CD4-positive, alpha-beta T cell treated with Interleukin-6 for 4 hours (primary cell): Measurements from ENCODE around the gene LYPLA2.

Source experiments
- DNase-seq: peaks from one replicate; pipeline ENCODE4 v3.0.0-alpha.2; 2020; ENCODE audit warnings: mixed read lengths

LYPLA2 gene

DNA sequence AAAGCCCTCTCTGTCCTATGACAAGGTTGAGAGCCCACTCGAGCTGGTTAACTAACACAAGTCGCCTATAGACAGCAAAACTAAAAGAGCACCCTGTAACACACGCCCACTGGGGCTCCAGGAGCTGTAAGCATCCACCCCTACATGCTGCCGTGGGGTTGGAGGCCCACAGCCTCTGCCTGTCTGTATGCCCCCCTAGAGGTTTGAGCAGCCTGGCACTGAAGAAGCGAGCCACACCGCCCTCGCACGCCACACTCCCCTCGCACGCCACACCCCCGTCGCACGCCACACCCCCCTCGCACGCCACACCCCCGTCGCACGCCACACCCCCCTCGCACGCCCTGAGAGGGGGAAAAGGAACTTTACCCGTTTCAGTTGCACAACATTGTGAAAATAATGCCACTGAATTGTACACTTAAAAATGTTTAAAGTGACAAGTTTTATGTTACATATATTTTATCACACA lies 47.5 kb downstream of the LYPLA2 start:
- peak; percentile 78 for DNase-seq

DNA sequence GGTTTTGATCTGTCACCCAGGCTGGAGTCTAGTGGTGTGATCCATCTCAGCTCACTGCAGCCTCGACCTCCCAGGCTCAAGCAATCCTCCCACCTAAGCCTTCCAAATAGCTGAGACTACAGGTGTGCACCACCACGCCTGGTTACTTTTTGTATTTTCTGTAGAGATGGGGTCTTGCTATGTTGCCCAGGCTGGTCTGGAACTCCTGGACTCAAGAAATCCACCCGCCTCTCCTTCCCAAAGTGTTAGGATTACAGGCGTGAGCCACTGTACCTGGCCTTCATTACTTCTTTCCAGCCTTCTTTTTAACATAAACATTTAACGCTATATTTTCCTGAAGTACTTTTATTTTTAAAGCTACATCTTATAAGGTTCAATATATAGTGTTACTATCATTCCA lies 52.7 kb downstream of the LYPLA2 start:
- DNase-seq, result no peak
